Smooth muscle cell (in vitro differentiated cells): ENCODE results near the gene STK39. TPM values are rescaled to one million over a fixed set of nuclear protein-coding genes. Genes with fewer than 3 reads are reported as not detected.

Source experiments
- DNase-seq: peaks from one replicate; lab custom pipeline; 2025; ENCODE audit not compliant: unreplicated experiment; lab: John Stamatoyannopoulos, UW
- H2AFZ ChIP-seq: fragments of 200-600 bp; sonication (generic); 2 replicates; pipeline ENCODE4 v1.6.0; 2016; ENCODE audit warnings: antibody characterized with exemption, low read depth, mild to moderate bottlenecking
- H3F3A ChIP-seq: fragments of 200-600 bp; sonication (generic); 2 replicates; pipeline ENCODE4 v1.6.0; 2017; ENCODE audit warnings: antibody characterized with exemption, low read depth
- H3K27ac ChIP-seq: fragments of 200-600 bp; sonication (generic); 2 replicates; pipeline ENCODE4 v1.5.1; 2016; ENCODE audit warnings: low read depth, mild to moderate bottlenecking
- H3K27me3 ChIP-seq: fragments of 200-600 bp; sonication (generic); 2 replicates; pipeline ENCODE4 v1.6.1; 2016; ENCODE audit warnings: low read depth, mild to moderate bottlenecking
- H3K36me3 ChIP-seq: fragments of 200-600 bp; sonication (generic); 2 replicates; pipeline ENCODE4 v1.5.1; 2016; ENCODE audit warnings: low read depth
- H3K4me1 ChIP-seq: fragments of 200-600 bp; sonication (generic); 2 replicates; pipeline ENCODE4 v1.5.1; 2016; ENCODE audit warnings: low read depth
- H3K4me2 ChIP-seq: fragments of 200-600 bp; sonication (generic); 2 replicates; pipeline ENCODE4 v1.6.0; 2016; ENCODE audit warnings: mild to moderate bottlenecking
- H3K4me3 ChIP-seq: fragments of 200-600 bp; sonication (generic); 2 replicates; pipeline ENCODE4 v1.5.1; 2016; ENCODE audit warnings: mild to moderate bottlenecking
- H3K79me2 ChIP-seq: fragments of 200-600 bp; sonication (generic); 2 replicates; pipeline ENCODE4 v1.6.0; 2016; ENCODE audit warnings: low read depth, mild to moderate bottlenecking
- H3K9ac ChIP-seq: fragments of 200-600 bp; sonication (generic); 2 replicates; pipeline ENCODE4 v1.6.0; 2016; ENCODE audit warnings: low read depth
- H3K9me3 ChIP-seq: fragments of 200-600 bp; sonication (generic); replicated peaks from 2 replicates; pipeline ENCODE4 v1.5.1; 2016; ENCODE audit warnings: low read depth
- H4K20me1 ChIP-seq: fragments of 200-600 bp; sonication (generic); 2 replicates; pipeline ENCODE4 v1.6.0; 2016; ENCODE audit warnings: low read depth
- CTCF ChIP-seq: fragments of 200-600 bp; sonication (generic); IDR thresholded peaks from 2 replicates; pipeline ENCODE4 v1.5.1; 2017; ENCODE audit warnings: borderline replicate concordance, mild to moderate bottlenecking, antibody characterized with exemption; ENCODE audit not compliant: insufficient read depth, poor library complexity, severe bottlenecking
- WGBS: methylation state at CpG from one replicate; pipeline ENCODE4 v1.1.7; 2016; ENCODE audit warnings: low lambda C conversion rate; 5-methylcytosine and 5-hydroxymethylcytosine counted together
- polyA plus RNA-seq: library from polyadenylated mRNA; unstranded; fragments of >200 nt; fragmentation: Nextera tagmentation; extraction: Ambion mirVana; gene quantifications from 2 replicates; pipeline ENCODE4 v1.2.1, GENCODE V29; 2016
- total RNA-seq: library from RNA; depleted of rRNA; stranded (reverse); fragments of >200 nt; gene quantifications from 2 replicates; pipeline ENCODE4 v1.2.3, GENCODE V29; 2014

Gene STK39
- total and polyA plus RNA-seq, 2 experiments from 2014 or later, result 21.1 to 37.8 TPM

GRCh38 chr2:167925758-167926157, 321.6 kb downstream of the STK39 start:
- TF ChIP-seq CTCF, result no peak
- peaks cover 10% of the 10 kb centered on the region for H3K27me3 ChIP-seq

GRCh38 chr2:167924556-167924955, 322.8 kb downstream of the STK39 start:
- no peak for DNase-seq
- H3K9me3 ChIP-seq, result no peaks in the 10 kb centered on the region
- no peak overlapping the region for H2AFZ ChIP-seq
- H3K27me3 ChIP-seq, result no peaks in the 10 kb centered on the region
- H3F3A ChIP-seq, result no peaks in the 10 kb centered on the region
- no peaks in the 10 kb centered on the region for H4K20me1 ChIP-seq
- H3K4me3 ChIP-seq, result no peak overlapping the region
- no peak overlapping the region for H3K4me2 ChIP-seq
- H3K79me2 ChIP-seq, result no peaks in the 10 kb centered on the region
- WGBS, result 89% methylated on average over 4 of the region's 4 CpGs
- H3K9ac ChIP-seq, result no peak overlapping the region
- TF ChIP-seq CTCF, result no peak
- H3K4me1 ChIP-seq, result no peaks in the 10 kb centered on the region
- H3K36me3 ChIP-seq, result no peaks in the 10 kb centered on the region
- H3K27ac ChIP-seq, result no peak overlapping the region

More at GRCh38 chr2:167925758-167926157, 321.6 kb downstream of the STK39 start:
- DNase-seq, result no peak
- Histone ChIP-seq H3K4me2 (no peak overlapping the region), H3K4me1 (no peaks in the 10 kb centered on the region), H3K9me3 (no peaks in the 10 kb centered on the region), H3K79me2 (no peaks in the 10 kb centered on the region), H4K20me1 (no peaks in the 10 kb centered on the region), H2AFZ (no peak overlapping the region), H3K4me3 (no peak overlapping the region), H3K36me3 (no peaks in the 10 kb centered on the region), H3K9ac (no peak overlapping the region), H3F3A (no peaks in the 10 kb centered on the region), H3K27ac (no peak overlapping the region)
- 48% methylated on average over 2 of the region's 2 CpGs for WGBS

GRCh38 chr2:167916756-167917155, 330.6 kb downstream of the STK39 start:
- DNase-seq, result no peak
- no peaks in the 10 kb centered on the region for H3K79me2 ChIP-seq
- H2AFZ ChIP-seq, result no peak overlapping the region
- no peak overlapping the region for H3K9ac ChIP-seq
- no peaks in the 10 kb centered on the region for H3K27me3 ChIP-seq
- H3K4me2 ChIP-seq, result no peak overlapping the region
- no peaks in the 10 kb centered on the region for H3K36me3 ChIP-seq
- H3F3A ChIP-seq, result no peaks in the 10 kb centered on the region
- H4K20me1 ChIP-seq, result no peaks in the 10 kb centered on the region
- no peak overlapping the region for H3K4me3 ChIP-seq
- no peak for TF ChIP-seq CTCF
- no peak overlapping the region for H3K27ac ChIP-seq
- H3K4me1 ChIP-seq, result peaks cover 9% of the 10 kb centered on the region
- 90% methylated on average over 1 of the region's 1 CpG for WGBS
- no peaks in the 10 kb centered on the region for H3K9me3 ChIP-seq

- H4K20me1 ChIP-seq, result no peaks in the 10 kb centered on the region
- no peak overlapping the region for H3K9ac ChIP-seq
- WGBS, result 88% methylated on average over 3 of the region's 3 CpGs
- H3K36me3 ChIP-seq, result no peaks in the 10 kb centered on the region
- no peak overlapping the region for H3K27ac ChIP-seq
- H3K4me3 ChIP-seq, result no peak overlapping the region
- H3F3A ChIP-seq, result no peaks in the 10 kb centered on the region
- no peaks in the 10 kb centered on the region for H3K9me3 ChIP-seq
- no peaks in the 10 kb centered on the region for H3K27me3 ChIP-seq
- peaks cover 9% of the 10 kb centered on the region for H3K4me1 ChIP-seq
- no peak overlapping the region for H3K4me2 ChIP-seq
- H2AFZ ChIP-seq, result no peak overlapping the region
- no peak for TF ChIP-seq CTCF
- DNase-seq, result no peak
- H3K79me2 ChIP-seq, result no peaks in the 10 kb centered on the region
Observed at GRCh38 chr2:167914969-167915368, 332.4 kb downstream of the STK39 start.
